Lower leg skin (tissue), 3 donors: ENCODE data around the gene SELENOM.

Experiments
- POLR2A ChIP-seq, 2 donors: fragments of 450-650 bp; IDR thresholded peaks; one replicate each; pipeline ENCODE4 v1.6.1; 2016 to 2017; ENCODE audit warnings: antibody characterized with exemption in 2 of 2, mild to moderate bottlenecking in 1 of 2, moderate library complexity in 1 of 2
- TF ChIP-seq, protein P1 (sequence below), 3 donors: fragments of 450-650 bp; IDR thresholded peaks; one replicate each; pipeline ENCODE4 v1.5.1; 2016; ENCODE audit warnings: antibody characterized with exemption in 3 of 3, mild to moderate bottlenecking in 3 of 3, moderate library complexity in 2 of 3

DNA sequence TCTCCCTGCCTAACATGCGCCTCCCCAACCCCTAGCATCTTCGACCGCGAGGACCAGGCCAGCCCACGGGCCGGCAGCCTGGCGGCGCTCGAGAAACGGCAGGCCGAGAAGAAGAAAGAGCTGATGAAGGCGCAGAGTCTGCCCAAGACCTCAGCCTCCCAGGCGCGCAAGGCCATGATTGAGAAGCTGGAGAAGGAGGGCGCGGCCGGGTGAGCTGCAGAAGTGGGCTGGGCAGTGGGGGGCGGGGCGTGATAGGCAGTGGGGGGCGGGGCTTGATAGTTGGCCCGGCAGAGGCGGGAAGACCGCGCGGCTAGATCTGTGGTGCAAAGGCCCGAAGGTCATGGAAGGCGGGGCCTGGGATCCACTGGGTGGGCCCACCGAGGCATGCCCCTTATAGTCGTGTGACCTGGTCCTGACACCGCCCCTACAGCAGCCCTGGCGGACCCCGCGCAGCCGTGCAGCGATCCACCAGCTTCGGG lies 8.7 kb downstream of the SELENOM start:
- TF ChIP-seq, protein P1, sequence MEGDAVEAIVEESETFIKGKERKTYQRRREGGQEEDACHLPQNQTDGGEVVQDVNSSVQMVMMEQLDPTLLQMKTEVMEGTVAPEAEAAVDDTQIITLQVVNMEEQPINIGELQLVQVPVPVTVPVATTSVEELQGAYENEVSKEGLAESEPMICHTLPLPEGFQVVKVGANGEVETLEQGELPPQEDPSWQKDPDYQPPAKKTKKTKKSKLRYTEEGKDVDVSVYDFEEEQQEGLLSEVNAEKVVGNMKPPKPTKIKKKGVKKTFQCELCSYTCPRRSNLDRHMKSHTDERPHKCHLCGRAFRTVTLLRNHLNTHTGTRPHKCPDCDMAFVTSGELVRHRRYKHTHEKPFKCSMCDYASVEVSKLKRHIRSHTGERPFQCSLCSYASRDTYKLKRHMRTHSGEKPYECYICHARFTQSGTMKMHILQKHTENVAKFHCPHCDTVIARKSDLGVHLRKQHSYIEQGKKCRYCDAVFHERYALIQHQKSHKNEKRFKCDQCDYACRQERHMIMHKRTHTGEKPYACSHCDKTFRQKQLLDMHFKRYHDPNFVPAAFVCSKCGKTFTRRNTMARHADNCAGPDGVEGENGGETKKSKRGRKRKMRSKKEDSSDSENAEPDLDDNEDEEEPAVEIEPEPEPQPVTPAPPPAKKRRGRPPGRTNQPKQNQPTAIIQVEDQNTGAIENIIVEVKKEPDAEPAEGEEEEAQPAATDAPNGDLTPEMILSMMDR (IDR thresholded peaks at IDR 0.05), result no peak
- no peak for TF ChIP-seq POLR2A (IDR thresholded peaks at IDR 0.05)
